IMR-90 (cell line): ENCODE data around the gene ATG9A. TPM values are rescaled to one million over a fixed set of nuclear protein-coding genes. Genes with fewer than 3 reads are reported as not detected.

Experiments
- ATAC-seq: fragments of 200-7000 bp; cut with Tn5 transposase; 2 replicates; pipeline ENCODE4 v1.9.1; 2020; ENCODE audit warnings: low read depth, mild to moderate bottlenecking, moderate library complexity
- BruUV-seq: library from RNA; stranded (reverse); fragments of 400-500 nt; replicated peaks from 2 replicates; lab custom pipeline; 2021; lab: Mats Ljungman, UMichigan
- CTCF ChIA-PET: fragments of 300-600 bp; formaldehyde crosslinking; extraction: SDS; loops from one replicate; lab custom pipeline; 2021; ENCODE audit warnings: antibody characterized with exemption; lab: Yijun Ruan, JAX
- POLR2A ChIA-PET: fragments of 300-600 bp; sonication (Branson Sonifier 250); formaldehyde crosslinking; loops from one replicate; lab custom pipeline; 2022; ENCODE audit warnings: antibody characterized with exemption; ENCODE audit not compliant: unreplicated experiment; lab: Charles Lee
- DNase-seq: peaks from one replicate; pipeline ENCODE4 v3.0.0; 2013
- H2AFZ ChIP-seq: replicated peaks from 2 replicates; pipeline ENCODE3; 2013; ENCODE audit warnings: low read length, mild to moderate bottlenecking; ENCODE audit not compliant: poor library complexity
- H2AK5ac ChIP-seq: 2 replicates; pipeline ENCODE4 v1.6.1; 2013; ENCODE audit warnings: low read depth, low read length, inconsistent platforms
- H2AK9ac ChIP-seq: replicated peaks from 2 replicates; pipeline ENCODE3; 2013; ENCODE audit warnings: mild to moderate bottlenecking, low read depth, low read length, moderate library complexity; ENCODE audit not compliant: poor library complexity
- H2BK120ac ChIP-seq: 2 replicates; pipeline ENCODE4 v1.6.1; 2013; ENCODE audit warnings: low read depth, low read length, inconsistent platforms
- H2BK15ac ChIP-seq: 3 replicates; pipeline ENCODE4 v1.6.1; 2013; ENCODE audit warnings: low read depth, low read length, inconsistent platforms
- H2BK20ac ChIP-seq: 2 replicates; pipeline ENCODE4 v1.6.1; 2013; ENCODE audit warnings: low read depth, mild to moderate bottlenecking, inconsistent platforms, low read length, moderate library complexity
- H2BK5ac ChIP-seq: 2 replicates; pipeline ENCODE4 v1.6.1; 2013; ENCODE audit warnings: mild to moderate bottlenecking, low read depth, low read length, inconsistent platforms; ENCODE audit not compliant: poor library complexity, severe bottlenecking
- H3K14ac ChIP-seq: replicated peaks from 2 replicates; pipeline ENCODE4 v1.6.1; 2013; ENCODE audit warnings: low read depth, low read length, inconsistent platforms
- H3K18ac ChIP-seq: 2 replicates; pipeline ENCODE4 v1.6.1; 2013; ENCODE audit warnings: low read depth, low read length, control low read depth
- H3K23ac ChIP-seq: 2 replicates; pipeline ENCODE4 v1.6.1; 2013; ENCODE audit warnings: low read depth, low read length, inconsistent platforms
- H3K27ac ChIP-seq: 2 replicates; pipeline ENCODE4 v1.5.1; 2013; ENCODE audit warnings: mild to moderate bottlenecking, control low read depth, low read length; ENCODE audit not compliant: insufficient read depth
- H3K27me3 ChIP-seq: 2 replicates; pipeline ENCODE4 v1.6.1; 2013; ENCODE audit warnings: low read length; ENCODE audit not compliant: control insufficient read depth, insufficient read depth
- H3K36me3 ChIP-seq: 2 replicates; pipeline ENCODE4 v1.6.1; 2013; ENCODE audit warnings: low read length, mixed read lengths; ENCODE audit not compliant: control insufficient read depth, insufficient read depth
- H3K4ac ChIP-seq: 2 replicates; pipeline ENCODE4 v1.6.1; 2013; ENCODE audit warnings: low read depth, low read length, inconsistent platforms
- H3K4me1 ChIP-seq: 2 replicates; pipeline ENCODE4 v1.6.1; 2013; ENCODE audit warnings: low read length, mixed read lengths; ENCODE audit not compliant: control insufficient read depth, insufficient read depth
- H3K4me2 ChIP-seq: 2 replicates; pipeline ENCODE4 v1.6.1; 2013; ENCODE audit warnings: low read depth, mild to moderate bottlenecking, control low read depth, low read length, moderate library complexity
- H3K4me3 ChIP-seq: 2 replicates; pipeline ENCODE4 v1.5.1; 2013; ENCODE audit warnings: low read depth, mild to moderate bottlenecking, control low read depth, low read length, moderate library complexity; ENCODE audit not compliant: insufficient read depth
- H3K56ac ChIP-seq: 2 replicates; pipeline ENCODE4 v1.6.1; 2013; ENCODE audit warnings: low read length, inconsistent platforms; ENCODE audit not compliant: insufficient read depth; ENCODE audit errors: extremely low read depth
- H3K79me1 ChIP-seq, 2 experiments: 2 replicates each; pipeline ENCODE4 v1.6.1; 2013; ENCODE audit warnings: low read length in 2 of 2, inconsistent platforms in 1 of 2, low read depth in 1 of 2
- H3K9ac ChIP-seq: 2 replicates; pipeline ENCODE4 v1.6.1; 2013; ENCODE audit warnings: low read depth, low read length, control low read depth
- H3K9me1 ChIP-seq: 2 replicates; pipeline ENCODE4 v1.6.1; 2013; ENCODE audit warnings: low read length, inconsistent platforms; ENCODE audit not compliant: insufficient read depth
- H3K9me3 ChIP-seq: 2 replicates; pipeline ENCODE4 v1.6.1; 2013; ENCODE audit warnings: low read length; ENCODE audit not compliant: control insufficient read depth, insufficient read depth
- H4K20me1 ChIP-seq: 2 replicates; pipeline ENCODE4 v1.6.1; 2013; ENCODE audit warnings: low read length, inconsistent platforms; ENCODE audit not compliant: insufficient read depth
- H4K5ac ChIP-seq: 2 replicates; pipeline ENCODE4 v1.6.1; 2013; ENCODE audit warnings: mild to moderate bottlenecking, low read depth, low read length, control low read depth
- H4K8ac ChIP-seq, 2 experiments: 2 replicates each; pipeline ENCODE4 v1.6.1; 2013; ENCODE audit warnings: low read depth in 2 of 2, low read length in 2 of 2, control low read depth in 1 of 2, inconsistent platforms in 1 of 2
- H4K91ac ChIP-seq: 2 replicates; pipeline ENCODE4 v1.6.1; 2013; ENCODE audit warnings: low read depth, low read length, inconsistent platforms; ENCODE audit not compliant: insufficient read depth
- BHLHE40 ChIP-seq: fragments of 150-350 bp; IDR thresholded peaks from 2 replicates; pipeline ENCODE4 v1.6.1; 2016; ENCODE audit warnings: mild to moderate bottlenecking, low read depth, low read length
- MAFK ChIP-seq: IDR thresholded peaks from 2 replicates; pipeline ENCODE4 v1.6.1; 2012; ENCODE audit warnings: low read depth, low read length, improper control_type of control experiment
- MXI1 ChIP-seq: IDR thresholded peaks from 2 replicates; pipeline ENCODE4 v1.6.1; 2012; ENCODE audit warnings: low read depth, mild to moderate bottlenecking, low read length, moderate library complexity, borderline replicate concordance
- RAD21 ChIP-seq: IDR thresholded peaks from 2 replicates; pipeline ENCODE4 v1.6.1; 2012; ENCODE audit warnings: low read length, improper control_type of control experiment
- WGBS, 2 experiments: methylation state at CpG; one replicate each; pipeline versions ENCODE4 v1.1.5 to v1.1.7; 2013; ENCODE audit warnings: missing lambda C conversion rate in 2 of 2; ENCODE audit not compliant: insufficient read length in 1 of 2; ENCODE audit errors: extremely low coverage in 2 of 2; 5-methylcytosine and 5-hydroxymethylcytosine counted together
- dilution Hi-C: fragments of 300-500 bp; cut with HindIII; formaldehyde crosslinking; loops from one replicate; pipeline ENCODE4 v1.14.3; 2018; ENCODE audit warnings: low sequenced_read_pairs; ENCODE audit not compliant: unreplicated experiment
- in situ Hi-C: fragments of 300-500 bp; cut with MboI; formaldehyde crosslinking; loops from 3 replicates; pipeline ENCODE4 v1.14.3; 2019; ENCODE audit warnings: low sequenced_read_pairs, inconsistent platforms, mixed read lengths
- intact Hi-C: fragments of 100-400 bp; cut with micrococcal nuclease; formaldehyde crosslinking; loops from 2 replicates; pipeline ENCODE4 v1.10.0; 2022
- polyA plus RNA-seq, 3 experiments: library from polyadenylated mRNA; depleted of rRNA; stranded (reverse); fragments of >200 nt; gene quantifications; 2 replicates each; pipeline ENCODE4 v1.2.3, GENCODE V29; 2012; ENCODE audit warnings: low replicate concordance in 1 of 3
- total RNA-seq: library from RNA; depleted of rRNA; stranded (reverse); fragments of >200 nt; gene quantifications from 2 replicates; pipeline ENCODE4 v1.2.3, GENCODE V29; 2012

ATG9A gene
- total and polyA plus RNA-seq, 2 of the 4 experiments (the other 2 are of a cell fraction) = 35.1 to 58.3 TPM

DNA sequence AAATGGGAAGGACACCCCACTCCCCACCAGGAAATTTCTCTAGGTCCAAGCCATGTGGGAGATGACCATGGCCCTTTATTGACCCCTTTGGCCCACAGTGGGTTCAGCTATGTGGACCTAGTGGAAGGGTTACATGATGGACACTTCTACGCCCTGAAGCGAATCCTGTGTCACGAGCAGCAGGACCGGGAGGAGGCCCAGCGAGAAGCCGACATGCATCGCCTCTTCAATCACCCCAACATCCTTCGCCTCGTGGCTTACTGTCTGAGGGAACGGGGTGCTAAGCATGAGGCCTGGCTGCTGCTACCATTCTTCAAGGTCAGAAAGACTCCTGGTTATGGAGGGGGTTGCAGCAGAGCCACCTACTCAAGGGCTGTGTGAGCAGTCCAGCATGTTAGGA is 17.1 kb upstream of the ATG9A start:
- Histone ChIP-seq H3K9me3 (no peaks in the 10 kb centered on the region), H3K27ac (no peak overlapping the region), H3K18ac (no peak overlapping the region), H4K8ac (no peak overlapping the region), H3K79me1 (peaks cover 23 to 48% of the 10 kb centered on the region in 2 experiments), H3K27me3 (no peaks in the 10 kb centered on the region), H3K4me3 (no peak overlapping the region), H2AK9ac (no peak overlapping the region), H3K9ac (no peak overlapping the region), H2AFZ (no peak overlapping the region), H4K20me1 (0 out of 2 replicates have a peak, but pooled peaks cover 8% of the 10 kb centered on the region), H2BK5ac (no peak overlapping the region), H4K91ac (no peak overlapping the region), H2BK20ac (no peak overlapping the region), H2AK5ac (no peak overlapping the region), H2BK120ac (no peak overlapping the region), H3K23ac (no peak overlapping the region), H3K14ac (no peak overlapping the region), H3K4ac (no peak overlapping the region), H2BK15ac (no peak overlapping the region), H3K4me1 (peaks cover 29% of the 10 kb centered on the region), H3K56ac (no peak overlapping the region), H4K5ac (no peak overlapping the region), H3K4me2 (no peak overlapping the region), H3K9me1 (peaks cover 44% of the 10 kb centered on the region), H3K36me3 (peaks cover 21% of the 10 kb centered on the region; the same call in 1 of the 2 replicates)
- no peak for DNase-seq
- in situ Hi-C loops (no loop called here), dilution Hi-C loops (no loop called here), intact Hi-C loops (no loop called here)
- WGBS, 2 experiments = 100% methylated on average over 3 of the region's 10 CpGs; no CpG with 5 or more reads in 1 of the 2 experiments
- CTCF ChIA-PET = interaction anchor here (3.0 kb wide), 1 partner anchor 49 kb away, joined by 14 read pairs; no protein-coding TSS in a partner anchor
- TF ChIP-seq MAFK (no peak), MXI1 (no peak), RAD21 (no peak), BHLHE40 (no peak)
- BruUV-seq = no TSS peak
- POLR2A ChIA-PET = no interaction called here
- no peak for ATAC-seq
